Smooth muscle cell of the brain vasculature (primary cell): ENCODE measurements around the gene PPM1L.

ENCODE experiments used
- DNase-seq: peaks from one replicate; pipeline ENCODE4 v3.0.0-alpha.2; 2012; ENCODE audit warnings: low read depth, low spot score

The PPM1L gene

DNA sequence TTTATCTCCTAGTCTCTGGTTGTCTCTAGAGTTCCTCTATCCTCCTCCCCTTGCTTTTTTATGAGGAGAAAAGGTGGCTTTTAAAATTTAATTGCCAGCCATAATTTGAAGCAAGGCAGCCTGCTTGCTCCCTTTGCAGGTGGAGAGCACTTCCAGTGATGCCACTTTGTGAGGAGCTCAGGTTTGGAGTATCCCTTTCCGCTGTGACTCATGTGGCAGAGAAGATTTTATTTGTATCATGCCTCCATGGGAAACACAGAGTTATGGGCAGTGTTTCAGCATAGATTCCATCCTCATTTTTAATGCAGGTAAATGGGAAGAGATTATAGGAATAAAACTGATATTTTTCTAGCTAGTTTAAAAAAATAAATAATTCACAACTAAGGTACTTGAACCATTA, 7.0 kb downstream of the PPM1L start:
- DNase-seq = no peak

DNA sequence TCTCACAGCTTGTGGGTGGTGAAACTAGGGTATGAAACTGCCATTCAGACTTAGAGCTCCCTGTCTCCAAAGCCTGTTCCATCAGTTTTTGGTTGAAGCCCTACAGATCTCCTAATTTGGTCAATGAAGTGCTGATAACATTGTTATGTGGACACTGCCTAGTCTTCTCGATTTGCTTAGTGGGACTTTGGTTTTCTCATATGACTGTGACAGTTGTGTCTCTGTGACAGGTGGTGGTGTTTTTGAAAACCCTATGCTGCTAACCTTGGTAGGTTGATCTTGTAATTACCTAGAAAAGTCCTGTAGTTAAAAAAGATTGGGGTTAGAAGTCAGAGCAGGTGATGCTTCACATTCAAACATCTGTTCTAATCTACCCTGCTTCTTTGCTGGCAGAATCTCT, 9.2 kb downstream of the PPM1L start:
- no peak for DNase-seq

DNA sequence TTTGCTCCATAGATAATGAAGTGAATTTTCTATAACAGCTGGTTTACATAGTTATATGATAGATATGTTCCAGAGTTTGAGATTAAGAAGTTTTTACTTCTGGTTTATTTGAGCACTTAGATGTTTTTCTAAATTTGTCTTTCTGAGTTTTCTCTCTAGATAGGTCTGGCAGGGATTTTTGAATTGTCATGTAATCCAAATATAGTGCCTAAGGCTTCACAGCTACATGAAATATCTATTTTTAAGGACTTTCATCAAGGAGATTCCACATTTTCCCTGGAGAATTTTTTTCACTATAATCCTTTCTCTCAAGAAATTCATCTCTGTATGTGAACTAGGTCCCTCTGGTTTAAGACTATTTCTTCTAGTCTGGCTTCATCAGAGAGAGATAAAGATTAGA, 12.0 kb downstream of the PPM1L start:
- no peak for DNase-seq

- no peak for DNase-seq
Observed at GRCh38 chr3:160768918-160769317, 12.9 kb downstream of the PPM1L start.

GRCh38 chr3:160771811-160772459, 15.9 kb downstream of the PPM1L start:
- no peak for DNase-seq

DNA sequence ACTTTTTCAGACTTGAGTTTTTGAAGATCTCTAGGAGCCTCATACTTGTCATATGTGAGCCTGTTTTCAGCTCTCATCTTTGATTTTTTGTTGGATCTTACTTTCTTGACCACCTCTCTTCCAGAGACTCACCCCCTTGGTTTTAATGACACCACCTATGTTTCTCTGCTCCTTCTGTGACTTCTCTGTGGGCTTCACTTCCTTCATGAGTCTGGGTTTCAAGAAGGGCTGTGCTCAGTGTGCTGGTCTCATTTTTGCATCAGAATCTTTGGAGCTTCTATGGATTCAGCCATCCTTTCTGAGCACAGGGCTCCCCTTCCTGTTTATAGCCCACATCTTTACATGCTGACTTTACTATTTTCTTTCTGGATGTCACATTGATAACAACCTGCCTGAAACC, 17.7 kb downstream of the PPM1L start:
- no peak for DNase-seq

DNA sequence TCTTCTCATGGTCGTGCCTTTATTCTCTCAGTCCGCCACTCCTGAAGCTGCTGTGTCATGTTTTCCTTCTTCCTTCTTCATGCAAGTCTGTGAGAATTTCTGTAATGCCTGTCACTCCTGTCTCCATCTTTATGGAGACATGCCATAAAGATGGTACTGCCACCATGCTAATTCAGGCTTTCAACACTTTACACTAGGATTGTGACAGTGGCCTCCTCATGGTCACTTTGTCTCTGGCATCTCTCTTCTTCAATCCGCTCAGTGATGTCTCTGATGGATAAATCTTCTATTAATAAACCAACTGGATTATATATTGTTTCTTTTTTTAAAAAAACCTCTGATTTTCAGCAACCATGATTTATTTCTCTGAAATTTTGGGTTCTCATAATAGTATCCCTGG, 18.1 kb downstream of the PPM1L start:
- DNase-seq = no peak

DNA sequence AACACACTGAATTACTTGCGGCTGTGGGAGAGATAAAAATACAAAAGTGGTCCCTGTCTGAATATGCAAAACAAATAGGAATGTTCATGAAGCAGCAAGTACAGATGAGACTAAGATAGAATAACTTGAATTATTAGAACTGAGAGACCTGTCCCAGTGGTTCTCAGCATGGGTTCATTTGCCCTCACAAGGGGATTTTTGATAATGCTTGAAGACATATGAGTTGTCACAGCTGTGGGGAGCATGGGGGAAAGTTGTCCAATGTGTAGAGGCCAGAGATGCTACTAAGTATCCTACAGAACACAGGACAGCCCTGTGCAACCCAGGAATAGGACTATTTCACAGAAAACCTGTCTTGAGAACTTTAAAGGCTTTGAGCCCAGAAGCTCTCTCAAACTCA, 22.4 kb downstream of the PPM1L start:
- no peak for DNase-seq

GRCh38 chr3:160779040-160779439, 23.0 kb downstream of the PPM1L start:
- no peak for DNase-seq

- no peak for DNase-seq
Observed at GRCh38 chr3:160780245-160780644, 24.2 kb downstream of the PPM1L start.

- DNase-seq = no peak
Observed at GRCh38 chr3:160781402-160781801, 25.4 kb downstream of the PPM1L start.

- DNase-seq = no peak
Observed at GRCh38 chr3:160781863-160782262, 25.8 kb downstream of the PPM1L start.

- no peak for DNase-seq
Observed at GRCh38 chr3:160784853-160785252, 28.8 kb downstream of the PPM1L start.

GRCh38 chr3:160790726-160791125, 34.7 kb downstream of the PPM1L start:
- no peak for DNase-seq

DNA sequence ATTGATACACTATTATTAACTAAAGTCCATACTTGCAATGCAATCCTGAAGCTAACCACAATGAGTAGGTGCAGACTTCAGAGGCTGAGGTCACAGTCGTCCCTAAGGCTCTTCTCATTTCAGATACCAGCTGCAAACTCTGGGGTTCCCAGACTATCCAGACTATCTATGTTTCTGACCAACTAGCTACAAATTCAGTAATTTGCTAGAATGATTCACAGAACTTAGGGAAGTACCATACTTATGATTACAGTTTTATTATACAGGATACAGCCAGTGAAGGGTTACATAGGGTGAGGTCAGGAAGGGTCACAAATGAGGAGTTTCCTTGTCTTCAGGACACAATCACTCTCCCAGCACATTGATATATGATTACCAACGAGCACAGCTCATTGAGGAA, 36.5 kb downstream of the PPM1L start:
- DNase-seq = no peak

GRCh38 chr3:160793722-160794252, 37.8 kb downstream of the PPM1L start:
- DNase-seq = no peak

DNA sequence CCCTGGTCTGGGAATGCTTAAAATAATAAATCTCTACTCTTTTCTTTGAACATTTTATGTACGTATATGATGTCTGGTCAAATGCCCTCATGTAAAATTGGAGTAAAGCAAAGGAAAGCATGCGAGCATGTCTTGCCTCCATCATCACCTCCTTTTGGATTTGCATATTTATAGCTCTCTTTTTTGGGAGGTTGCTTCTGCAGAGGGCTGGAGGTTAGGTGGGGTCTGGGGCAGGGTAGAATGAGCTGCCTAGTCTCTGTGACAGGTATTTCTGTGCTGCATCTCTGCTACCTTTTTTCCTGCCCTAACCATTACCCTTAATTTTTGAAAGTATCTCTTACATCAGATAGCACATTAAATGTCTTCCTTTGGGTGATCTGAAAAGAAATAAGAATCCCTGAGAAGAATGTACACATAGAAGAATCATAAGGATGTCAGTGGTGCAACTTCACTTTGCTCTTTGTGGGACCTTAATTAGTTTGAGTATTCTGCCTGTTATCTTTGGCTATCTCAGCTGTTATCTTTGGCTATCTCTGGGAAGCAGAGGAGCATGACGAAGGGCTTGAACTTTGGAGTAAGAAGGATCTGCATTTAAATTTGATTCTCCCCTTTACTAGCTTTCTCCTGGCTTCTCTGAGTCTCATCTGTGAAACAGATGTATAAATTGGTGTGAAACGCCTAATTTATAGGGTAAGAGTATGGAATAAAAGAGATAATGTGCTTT, 40.2 kb downstream of the PPM1L start:
- DNase-seq = no peak

DNA sequence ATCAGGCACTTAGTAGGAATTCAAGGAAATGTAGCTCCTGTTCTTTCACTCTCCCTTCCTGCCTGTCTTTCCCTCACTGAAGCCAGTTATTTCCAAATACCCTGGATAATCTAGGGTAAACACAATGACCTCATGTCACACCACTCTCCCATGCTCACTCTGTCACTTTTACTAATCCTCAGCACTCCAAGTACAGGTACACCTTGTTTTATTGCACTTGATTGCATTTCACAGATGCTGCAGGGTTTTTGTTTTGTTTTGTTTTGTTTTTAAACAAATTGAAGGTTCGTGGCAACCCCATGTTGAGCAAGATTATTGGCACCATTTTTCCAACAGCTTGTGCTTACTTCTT, 40.8 kb downstream of the PPM1L start:
- no peak for DNase-seq

DNA sequence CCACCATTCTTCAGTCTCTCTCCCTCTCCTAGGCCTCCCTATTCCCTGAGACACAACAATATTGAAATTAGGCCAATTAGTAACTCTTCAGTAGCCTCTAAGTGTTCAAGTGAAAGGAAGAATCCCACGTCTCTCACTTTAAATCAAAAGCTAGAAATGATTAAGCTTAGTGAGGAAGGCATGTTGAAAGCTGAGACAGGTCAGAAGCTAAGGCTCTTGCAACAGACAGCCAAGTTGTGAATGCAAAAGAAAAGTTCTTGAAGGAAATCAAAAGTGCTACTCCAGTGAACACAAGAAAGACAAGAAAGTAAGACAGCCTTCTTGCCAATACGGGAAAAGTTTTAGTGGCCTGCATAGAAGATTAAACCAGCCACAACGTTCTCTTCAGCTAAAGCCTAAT, 41.3 kb downstream of the PPM1L start:
- no peak for DNase-seq

- DNase-seq = peak; percentile 33
Observed at GRCh38 chr3:160801386-160802118, 45.5 kb downstream of the PPM1L start.

- DNase-seq = peak; percentile 6
Observed at GRCh38 chr3:160804762-160805161, 48.7 kb downstream of the PPM1L start.

- no peak for DNase-seq
Observed at GRCh38 chr3:160806094-160806493, 50.1 kb downstream of the PPM1L start.

- DNase-seq = no peak
Observed at GRCh38 chr3:160806686-160807085, 50.7 kb downstream of the PPM1L start.
